Measurements from ENCODE around the gene INMT.

Gene INMT

DNA sequence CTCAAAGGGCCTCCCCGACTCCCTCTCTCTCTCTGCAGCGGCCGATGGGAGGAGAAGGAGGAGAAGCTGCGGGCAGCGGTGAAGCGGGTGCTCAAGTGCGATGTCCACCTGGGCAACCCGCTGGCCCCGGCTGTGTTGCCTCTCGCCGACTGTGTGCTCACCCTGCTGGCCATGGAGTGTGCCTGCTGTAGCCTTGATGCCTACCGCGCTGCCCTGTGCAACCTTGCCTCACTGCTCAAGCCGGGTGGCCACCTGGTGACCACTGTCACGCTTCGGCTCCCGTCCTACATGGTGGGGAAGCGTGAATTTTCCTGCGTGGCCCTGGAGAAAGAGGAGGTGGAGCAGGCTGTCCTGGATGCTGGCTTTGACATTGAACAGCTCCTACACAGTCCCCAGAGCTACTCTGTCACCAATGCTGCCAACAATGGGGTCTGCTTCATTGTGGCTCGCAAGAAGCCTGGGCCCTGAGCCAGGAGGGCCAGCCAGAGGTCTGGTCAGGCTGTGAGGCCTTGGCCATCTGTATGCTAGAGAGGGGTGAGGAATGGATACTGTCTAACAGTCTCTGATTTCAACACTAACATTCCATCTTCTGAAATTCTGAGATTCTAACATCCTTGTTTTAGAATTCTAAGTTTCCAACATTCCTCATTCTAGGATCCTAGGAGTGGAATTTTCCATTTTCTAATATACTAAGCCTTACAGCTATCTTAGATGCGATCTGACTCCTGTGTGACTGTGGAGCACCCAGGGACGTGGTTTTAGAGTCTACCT is 3.6 kb downstream of the INMT start:
- no peak for DNase-seq

DNA sequence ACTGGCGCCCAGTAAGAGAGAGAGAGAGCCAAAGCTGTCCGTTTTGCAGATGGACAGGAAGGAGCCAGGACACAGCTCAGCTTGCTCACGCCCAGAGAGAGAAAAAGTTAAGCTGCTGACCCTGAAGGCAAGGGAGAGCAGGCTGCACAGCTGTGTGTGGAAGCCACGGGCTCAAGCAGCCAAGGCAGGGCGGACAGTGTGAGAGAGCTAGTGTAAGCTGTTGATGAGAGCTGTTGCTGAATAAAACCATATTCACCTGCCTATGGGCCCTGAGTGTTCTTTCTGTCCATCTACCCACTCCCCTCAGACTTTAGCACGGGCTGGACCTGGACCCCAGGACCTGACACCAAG is 5.4 kb downstream of the INMT start:
- DNase-seq = no peak

DNA sequence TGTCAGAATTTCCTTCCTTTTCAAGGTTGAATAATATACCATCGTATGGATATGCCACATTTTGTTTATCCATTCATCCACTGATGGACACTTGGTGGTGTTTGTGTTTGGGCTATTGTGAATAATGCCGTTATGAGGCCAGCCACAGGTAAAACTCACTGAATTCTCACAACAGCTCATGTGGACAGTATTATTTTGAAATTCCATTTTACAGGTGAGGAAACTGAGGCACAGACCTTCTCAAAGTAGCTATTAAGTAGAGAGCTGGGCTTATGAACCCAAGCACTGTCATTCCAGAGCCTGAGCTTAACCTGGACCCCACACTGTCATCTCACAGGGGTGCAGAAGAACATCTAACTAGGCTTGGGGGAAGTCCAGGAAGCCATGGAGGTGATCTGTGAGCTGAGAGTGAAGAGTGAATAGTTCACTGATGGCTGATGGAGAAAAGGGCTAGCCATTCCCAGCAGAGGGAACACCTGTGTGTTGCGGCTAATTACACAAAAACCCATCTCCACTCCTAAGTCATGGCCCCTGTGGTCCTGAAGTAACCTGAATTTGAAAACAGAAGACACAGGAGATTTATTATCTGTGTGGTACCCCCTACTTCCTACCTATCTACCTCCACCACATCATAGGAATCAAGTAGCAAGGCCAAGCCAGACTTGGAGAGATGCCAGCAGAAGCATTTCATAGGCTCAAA is 8.7 kb downstream of the INMT start:
- no peak for DNase-seq

DNA sequence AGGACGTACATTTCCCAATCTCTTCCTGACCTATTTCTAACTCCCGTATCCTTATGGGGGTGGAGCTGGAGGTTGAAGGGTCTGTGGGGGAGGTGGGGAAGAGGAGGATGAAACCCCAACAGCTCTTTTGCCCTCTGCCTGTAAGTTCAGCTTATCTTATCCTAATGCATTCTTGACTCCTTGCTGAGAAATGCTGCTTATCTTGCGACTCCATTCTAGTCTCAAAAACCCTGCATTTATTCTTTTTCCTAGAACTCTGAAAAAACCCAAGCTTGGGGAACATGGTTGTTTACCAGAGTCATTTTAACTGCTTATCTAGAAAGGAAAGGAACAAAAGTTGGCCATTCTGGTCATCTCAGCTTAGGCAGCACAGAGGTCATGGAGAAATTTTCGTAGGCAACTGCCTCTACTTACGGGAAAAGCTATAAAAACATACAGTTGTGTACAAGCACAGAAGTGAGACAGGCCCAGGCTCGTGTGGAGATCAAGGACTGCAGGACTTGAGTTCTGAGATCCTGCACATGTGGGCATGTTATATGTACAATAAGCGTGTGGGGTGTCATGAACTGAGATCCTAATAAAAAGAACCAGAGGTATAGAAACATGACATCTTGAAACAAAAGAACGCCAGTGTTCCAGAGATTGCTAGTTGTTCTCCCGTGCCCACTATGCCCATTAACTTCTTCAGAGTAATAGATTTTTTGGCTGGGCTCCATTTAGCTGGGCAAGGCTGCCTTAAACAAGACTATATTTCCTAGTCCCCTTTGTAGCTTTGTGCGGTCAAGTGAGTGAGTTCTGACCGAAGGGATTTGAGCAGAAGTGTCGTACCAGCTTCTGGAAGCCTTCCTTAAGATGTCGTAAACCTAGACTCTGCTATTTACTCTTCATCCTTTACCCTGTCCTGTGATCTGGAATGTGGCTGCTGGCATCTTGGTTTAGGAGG is 9.6 kb downstream of the INMT start:
- DNase-seq = no peak

DNA sequence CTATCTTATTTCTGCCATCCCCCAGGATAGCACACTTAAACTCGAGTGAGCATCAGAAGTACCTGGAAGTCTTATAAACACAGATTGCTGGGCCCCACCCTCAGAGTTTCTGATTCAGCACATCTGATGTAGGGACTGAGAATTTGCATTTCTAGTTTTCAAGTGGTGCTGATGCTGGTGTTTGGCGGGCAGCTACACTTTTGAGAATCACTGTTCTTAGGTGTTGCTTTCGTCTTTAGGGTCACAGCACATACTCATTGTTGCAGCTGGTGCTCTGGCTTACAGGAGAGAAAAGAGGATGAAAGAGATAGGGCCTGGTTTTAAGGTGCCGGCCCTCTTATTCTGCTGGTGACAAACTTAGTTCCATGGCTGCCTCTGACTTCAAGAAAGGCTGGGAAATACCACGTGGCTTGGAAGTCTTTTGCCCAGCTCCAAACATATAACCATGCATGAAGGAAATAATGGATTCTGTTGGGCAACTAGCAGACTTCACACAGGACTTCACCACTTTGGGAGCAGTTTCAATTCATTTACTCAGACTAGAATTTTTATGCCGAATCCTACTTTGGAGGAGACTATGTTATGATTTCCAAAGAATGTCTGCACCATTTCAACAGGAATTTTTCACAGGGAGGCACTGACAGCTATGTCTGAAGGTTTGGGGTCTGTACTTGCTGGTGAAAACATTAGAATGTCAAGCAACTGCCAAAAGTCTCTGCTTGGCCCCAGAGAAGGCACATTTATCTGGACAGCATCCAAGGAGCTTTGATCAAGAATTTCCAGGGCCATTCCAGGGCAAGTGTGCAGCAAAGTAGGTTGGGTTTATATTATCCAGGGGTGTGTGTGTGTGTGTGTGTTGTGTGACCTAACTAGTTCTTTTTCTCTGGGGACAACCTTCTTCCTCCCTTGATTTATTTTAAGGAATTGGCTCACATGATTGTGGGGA is 12.4 kb downstream of the INMT start:
- DNase-seq = no peak

DNA sequence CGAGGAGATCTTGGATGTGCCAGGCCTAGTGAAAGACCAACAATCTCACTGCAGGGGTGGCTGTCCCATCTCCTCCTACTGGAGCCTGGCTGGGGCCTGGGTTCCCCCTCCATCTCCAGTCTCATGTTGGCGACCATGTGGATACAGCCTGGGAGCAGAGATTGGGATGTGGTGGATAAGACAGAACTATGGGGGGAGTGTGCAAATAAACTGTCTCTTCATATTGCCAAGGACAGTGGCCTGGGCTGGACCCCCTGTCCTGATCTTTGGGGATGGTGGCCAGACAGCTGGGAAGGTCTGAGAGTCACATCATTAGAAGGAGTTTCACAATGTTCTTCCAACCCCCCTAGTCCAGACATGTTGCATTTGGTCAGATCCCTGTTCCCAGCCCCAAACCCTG is 13.5 kb downstream of the INMT start:
- no peak for DNase-seq

DNA sequence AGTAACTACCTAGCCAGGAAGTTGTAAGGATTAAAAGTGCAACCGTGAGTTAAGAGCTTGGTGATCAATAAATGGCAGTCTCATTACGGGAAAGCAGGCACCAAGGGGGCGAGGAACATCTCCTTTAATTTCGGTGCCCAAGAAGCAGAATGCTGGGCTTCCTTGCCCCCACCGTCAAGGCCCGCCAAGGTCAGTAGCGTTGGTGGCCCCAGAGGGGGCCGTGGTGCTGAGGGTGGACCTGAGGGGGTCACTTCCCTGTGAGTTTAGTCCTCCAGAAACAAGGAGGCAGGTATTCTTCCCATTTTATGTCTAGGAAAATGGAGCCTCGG is 18.9 kb downstream of the INMT start:
- no peak for DNase-seq

DNA sequence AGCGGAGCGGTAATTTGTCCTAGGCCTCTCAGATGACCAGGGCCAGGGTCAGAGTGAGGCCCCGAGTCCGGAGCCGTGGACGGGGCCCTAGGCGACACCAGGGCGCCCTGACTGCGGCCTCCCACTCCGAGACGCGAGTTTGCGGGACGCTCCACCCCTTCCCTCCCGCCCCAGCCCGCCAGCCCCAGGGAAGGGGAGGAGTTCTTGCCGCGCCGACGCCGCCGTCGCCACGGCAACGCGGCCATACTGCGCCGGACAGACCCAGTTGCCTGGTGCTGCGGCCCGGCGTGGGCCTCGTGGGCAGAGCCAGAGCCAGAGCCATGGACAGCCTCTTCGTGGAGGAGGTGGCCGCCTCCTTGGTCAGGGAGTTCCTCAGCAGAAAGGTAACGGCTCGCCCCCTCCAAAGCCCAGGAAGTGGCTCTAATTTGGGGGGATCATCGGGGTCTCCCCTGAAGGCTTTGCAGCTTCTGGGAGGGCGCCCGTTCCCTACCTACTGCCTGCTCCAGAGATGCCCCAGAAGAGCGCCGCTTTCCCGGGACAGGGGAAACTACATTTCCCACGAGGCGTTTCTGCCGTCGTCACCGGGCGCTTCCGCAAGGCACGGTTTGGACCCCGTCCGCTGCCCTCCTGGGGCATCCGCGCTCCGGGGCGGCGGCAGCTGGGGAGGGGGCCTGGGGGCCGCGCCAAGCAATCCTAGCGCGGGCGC is 19.4 kb downstream of the INMT start, which contains the start of gene MINDY4:
Gene MINDY4, plus strand, starts transcription at position 244 of the 706 bp plus-strand sequence. Its CDS starts 77 bp downstream, at position 321.
- DNase-seq = peak; percentile 51

DNA sequence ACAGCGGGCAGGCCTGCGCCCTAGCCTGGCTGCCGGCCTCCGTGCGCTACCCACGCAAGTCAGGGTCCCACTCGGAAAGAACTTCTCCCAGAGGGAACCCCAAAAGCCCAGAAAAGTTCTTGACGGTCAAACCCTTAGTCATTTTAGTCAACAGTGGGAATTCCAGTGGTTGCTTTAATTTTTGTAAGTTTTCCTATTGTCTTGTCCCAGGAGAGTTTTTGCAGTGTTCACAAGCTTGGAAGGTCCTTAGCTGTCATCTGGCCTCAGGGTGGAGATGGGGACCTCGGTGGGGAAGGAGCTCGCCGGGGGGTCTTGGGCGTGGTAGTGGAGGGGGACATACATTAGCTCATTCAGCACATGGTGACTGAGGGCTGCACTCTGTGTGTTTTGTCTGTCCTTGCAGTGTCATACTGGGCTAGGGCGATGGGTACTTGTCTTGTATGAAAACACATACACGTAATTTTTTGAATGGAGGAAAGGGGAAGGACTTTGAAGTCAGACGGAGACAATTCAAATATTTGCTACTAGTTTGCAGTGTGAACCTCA is 20.0 kb downstream of the INMT start:
- DNase-seq = no peak

DNA sequence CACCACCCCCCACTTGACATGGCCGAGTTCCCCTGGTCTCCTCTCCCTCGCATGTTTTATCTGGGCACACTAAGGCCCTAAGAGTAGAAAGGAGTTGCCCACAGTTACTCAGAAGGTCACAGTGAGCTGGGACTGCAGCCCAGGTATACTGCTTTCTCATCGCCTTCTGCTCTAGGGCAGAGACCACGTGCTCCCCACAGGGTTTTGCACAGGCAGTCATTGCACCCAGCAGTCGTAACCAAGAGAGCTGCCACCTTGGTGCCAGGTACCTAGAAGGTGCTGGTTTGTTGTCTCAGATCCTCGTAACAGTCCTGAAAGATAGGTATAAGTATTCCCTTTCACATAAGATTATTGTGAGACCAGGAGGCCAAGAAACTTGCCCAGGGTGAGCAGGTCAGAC is 21.0 kb downstream of the INMT start:
- no peak for DNase-seq

DNA sequence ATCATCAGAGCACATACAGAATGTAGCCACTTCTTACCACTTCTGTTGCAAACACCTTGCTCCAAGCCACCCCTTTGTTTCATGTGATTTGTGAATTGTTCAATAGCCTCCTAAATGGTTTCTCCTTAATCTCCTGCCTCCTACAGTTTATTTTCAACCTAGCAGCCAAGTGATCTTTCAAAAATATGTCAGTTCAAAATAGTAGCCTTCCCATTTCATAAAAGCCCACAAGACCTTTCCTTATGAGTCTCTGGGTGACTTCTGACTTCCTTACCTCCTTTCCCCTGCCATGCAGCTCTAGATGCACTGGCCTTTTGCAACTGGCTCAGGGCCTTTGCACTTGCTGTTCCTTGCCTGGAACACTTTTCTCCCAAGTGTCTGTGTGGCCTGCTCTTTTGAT is 24.1 kb downstream of the INMT start:
- DNase-seq = no peak

DNA sequence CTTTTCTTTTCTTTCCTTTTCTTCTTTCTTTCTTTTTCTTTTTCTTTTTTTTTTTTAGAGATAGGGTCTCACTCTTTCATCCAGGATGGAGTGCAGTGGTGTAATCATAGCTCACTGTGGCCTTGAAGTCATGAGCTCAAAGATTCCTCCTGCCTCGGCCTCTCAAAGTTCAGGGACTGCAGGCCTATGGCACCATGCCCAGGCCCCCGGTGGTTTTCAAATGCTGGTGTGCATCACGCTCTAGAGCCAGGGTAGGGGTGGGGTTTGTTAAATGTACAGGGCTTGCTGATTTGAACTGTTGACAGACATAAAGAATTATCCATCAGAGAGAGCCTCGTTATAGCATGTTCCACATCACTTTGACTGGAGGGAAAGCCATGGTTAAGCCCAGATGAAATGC is 25.0 kb downstream of the INMT start:
- no peak for DNase-seq

DNA sequence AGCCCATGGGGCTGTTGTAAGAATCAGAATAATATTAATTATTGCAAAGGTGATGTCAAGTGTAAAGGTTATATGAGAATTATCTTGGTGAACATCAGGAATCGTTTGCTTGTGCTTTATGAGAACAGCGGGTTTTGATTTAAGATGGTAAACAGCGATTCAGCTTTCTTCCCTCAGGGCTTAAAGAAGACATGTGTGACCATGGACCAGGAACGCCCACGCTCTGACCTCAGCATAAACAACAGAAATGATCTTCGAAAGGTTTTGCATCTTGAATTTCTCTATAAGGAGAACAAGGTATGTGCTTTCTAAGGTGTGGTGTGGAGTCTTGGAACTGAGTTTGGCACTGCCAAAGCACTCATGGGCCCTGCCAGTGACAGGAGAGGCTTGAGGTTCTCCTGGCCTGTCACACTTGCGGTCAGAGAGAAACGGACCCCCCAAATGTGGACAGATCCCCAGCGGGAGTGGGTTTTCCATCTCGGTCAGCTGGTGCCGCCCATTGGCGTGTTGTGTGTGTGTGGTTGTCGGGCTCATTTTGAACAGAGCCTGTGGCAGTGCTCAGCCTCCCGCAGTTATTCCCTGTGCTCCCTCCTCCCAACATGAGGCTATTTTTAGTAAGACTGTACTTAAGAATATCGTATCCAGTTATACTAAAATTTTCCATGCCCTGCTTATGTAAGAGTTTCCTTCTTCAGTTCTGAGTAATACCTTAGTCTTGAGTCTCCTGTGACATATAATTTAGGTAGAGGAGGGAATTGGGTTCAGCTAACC is 26.5 kb downstream of the INMT start:
- DNase-seq = no peak

DNA sequence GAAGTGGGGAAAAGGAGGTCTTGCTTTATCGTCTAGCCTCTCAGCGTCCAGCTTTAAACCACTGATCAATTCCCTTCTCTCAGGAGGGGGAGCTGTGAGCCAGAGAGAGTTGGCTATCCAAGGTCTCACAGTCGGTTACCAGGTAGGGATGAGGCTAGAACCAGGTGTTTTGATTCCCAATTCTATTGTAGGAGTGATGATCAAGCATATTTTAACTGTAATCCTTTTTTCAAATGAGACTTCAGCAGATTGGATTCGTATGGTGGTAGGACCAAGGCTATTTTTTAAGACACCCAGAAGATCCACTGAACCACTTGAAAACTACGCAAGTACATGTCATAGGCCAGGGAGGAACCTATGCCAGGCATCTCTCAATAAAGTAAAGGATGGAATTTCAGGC is 27.6 kb downstream of the INMT start:
- no peak for DNase-seq

DNA sequence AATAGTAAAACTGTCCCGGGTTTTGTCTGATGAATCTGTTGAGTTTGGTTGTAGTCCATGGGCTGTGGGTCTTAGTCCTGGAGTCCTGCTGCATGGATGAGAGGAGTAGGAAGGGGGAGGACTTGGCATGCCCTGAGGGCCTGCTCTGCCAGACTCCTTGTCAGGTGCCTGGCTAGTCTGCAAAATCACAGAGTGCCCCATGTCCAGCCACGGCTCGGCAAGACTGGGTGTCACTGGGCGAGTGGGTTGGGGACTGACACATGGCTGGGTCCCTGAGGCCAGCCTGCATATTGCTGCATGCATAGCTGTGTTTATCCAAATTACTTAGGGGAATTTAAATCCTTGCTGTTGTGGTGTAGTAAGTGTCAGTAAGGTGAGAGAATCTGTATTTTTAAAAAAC is 29.0 kb downstream of the INMT start:
- no peak for DNase-seq

DNA sequence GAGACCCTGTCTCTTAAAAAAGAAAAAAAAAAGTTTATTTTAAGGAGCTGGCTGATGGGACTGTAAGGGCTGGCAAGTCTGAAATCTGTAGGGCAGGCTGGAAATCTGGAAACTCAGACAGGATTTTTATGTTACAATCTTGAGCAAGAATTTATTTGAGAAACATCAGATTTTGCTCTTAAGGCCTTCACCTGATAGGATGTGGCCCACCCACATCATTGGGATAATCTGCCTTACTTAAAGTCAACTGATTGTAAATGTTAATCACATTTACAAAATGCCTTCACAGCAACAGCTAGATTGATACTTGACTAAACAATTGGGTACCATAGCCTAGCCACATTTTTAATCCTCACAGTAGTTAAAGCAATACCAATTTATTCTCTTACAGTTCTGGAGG is 30.8 kb downstream of the INMT start:
- no peak for DNase-seq

DNA sequence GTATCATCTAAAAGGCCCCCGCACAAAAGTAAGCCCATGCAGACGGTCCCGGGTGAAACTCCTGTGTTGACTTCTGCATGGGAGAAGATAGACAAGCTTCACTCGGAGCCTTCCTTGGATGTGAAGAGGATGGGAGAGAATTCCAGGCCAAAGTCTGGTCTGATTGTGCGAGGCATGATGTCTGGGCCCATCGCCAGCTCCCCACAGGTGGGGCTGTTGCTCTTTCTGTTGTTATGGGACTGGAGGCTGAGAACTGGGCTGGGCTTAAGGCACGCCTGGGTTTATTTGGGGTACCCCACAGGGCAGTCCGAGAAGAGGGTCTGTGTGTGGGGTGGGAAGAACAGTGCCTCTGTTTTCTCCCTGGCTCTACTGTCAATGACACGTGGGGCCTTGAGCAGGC is 33.9 kb downstream of the INMT start:
- no peak for DNase-seq

DNA sequence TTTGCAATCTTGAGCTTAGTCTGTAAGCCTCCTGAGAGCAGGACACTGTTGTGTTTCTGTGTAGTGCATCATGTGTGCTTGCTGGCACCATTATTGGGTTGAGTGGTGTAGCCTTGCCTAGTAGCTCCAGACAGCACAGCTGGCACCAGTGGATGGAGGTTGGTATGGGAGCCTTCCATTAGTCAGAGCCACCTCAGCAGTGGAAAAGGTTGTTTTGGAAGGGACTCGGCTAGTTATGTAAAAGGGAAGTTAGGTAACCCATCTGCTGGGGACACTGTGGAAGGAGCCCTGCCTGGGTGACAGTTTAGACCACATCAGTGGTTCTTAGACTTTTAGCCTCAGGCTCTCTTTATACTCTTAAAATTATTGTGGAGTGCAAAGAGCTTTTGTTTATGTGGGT is 35.6 kb downstream of the INMT start:
- DNase-seq = no peak

DNA sequence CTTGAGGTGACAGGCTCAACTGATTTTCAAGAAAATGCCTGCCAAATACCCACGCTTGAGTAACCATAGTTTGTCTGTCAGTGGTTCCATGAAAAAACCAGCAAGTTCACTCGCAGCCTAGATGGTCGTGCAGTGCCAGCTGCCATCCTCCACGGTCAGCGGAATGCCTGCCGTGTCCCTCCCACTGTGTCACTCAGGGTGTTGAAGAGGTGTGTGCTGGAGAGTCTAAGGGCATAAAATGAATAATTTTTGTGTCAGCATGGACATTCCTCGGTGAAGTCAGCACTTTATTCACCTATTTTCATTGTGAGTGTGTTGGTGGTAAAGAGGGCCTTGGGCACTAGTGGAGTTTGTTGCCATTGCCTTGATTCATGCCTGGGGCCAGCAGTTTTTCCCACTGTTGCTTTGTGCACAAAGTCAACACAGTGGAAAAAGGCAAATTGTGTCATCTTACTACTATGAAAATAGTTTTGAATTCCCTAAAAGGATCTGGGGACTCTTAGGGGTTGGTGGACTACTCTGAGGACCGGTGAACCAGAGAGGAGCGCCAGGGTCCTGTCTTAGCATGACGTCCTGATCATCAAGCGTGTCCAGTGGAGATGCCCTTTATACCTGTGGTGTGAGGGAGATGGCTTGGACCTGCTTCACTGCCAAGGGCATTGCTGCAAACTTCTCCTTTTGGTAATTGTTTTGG is 36.9 kb downstream of the INMT start:
- no peak for DNase-seq

DNA sequence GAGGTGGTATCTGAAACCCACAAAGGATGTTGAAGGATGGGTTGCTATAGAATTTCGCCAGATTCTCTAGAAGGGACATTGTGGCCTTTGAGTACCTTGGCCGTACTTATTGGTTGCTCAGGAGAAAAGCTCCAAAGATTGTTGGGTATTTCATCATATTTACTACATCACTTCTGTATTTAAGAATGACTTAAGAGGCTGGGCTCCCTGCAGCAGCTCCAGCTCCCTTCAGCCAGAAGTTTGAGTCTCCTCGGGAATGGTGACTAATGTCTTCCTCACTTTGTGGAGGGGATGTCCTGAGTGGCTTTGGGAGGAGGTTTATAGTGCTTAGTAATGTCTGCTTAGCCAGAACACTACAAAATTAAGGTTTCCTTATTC is 37.4 kb downstream of the INMT start:
- no peak for DNase-seq
